Measurements from ENCODE around the gene TRIM34. TPM values are rescaled to one million over a fixed set of nuclear protein-coding genes. Genes with fewer than 3 reads are reported as not detected.
"Not testable (repeated sequence)": the region's sequence is repeated elsewhere in the genome, so short reads cannot be mapped to it uniquely, and the experiment has no call there.

TRIM34 gene
- 1 to 10 TPM; 2.9 to 7.4 (median 6.2) TPM for total RNA-seq

- TF ChIP-seq POLR2A (IDR thresholded peaks at IDR 0.05) (peak in 1 of 4 donors; percentile 38), CTCF (IDR thresholded peaks at IDR 0.05) (no peak)
- intact Hi-C loops (cut with DNase I) = no loop called here
These were observed at the start of gene TRIM34 for GRCh38 chr11:5624489-5625279. TSS of gene TRIM34 (plus strand) at chr11:5625001. CDS start at chr11:5632332, 7,331 bp downstream.

GRCh38 chr11:5575152-5575551 is 49.6 kb upstream of the TRIM34 start:
- no peaks in the 10 kb centered on the region for H3K4me1 ChIP-seq
- intact Hi-C loops (cut with DNase I) = no loop called here
- no peaks in the 10 kb centered on the region for H3K27me3 ChIP-seq
- TF ChIP-seq POLR2A (IDR thresholded peaks at IDR 0.05) (no peak), CTCF (IDR thresholded peaks at IDR 0.05) (no peak)
- H3K27ac ChIP-seq = no peak overlapping the region
- H3K36me3 ChIP-seq = no peaks in the 10 kb centered on the region
- WGBS, 2 donors = 57 to 75% methylated on average over 4 of the region's 4 CpGs
- H3K9me3 ChIP-seq = no peaks in the 10 kb centered on the region
- H3K4me3 ChIP-seq = no peak overlapping the region
- no peak for DNase-seq

More at GRCh38 chr11:5624489-5625279, at the start of gene TRIM34:
- Histone ChIP-seq H3K27ac (peak within 1 kb of the TSS; percentile 79 to 90 (median 86)), H3K4me3 (peak within 1 kb of the TSS; percentile 39 to 75 (median 55)), H3K4me1 (peaks cover 18 to 60% (median 21%) of the 10 kb centered on the region in 3 donors), H3K9me3 (no peaks in the 10 kb centered on the region), H3K27me3 (no peaks in the 10 kb centered on the region), H3K36me3 (no peaks in the 10 kb centered on the region)
- WGBS, 2 donors = 12 to 16% methylated on average over 7 of the region's 7 CpGs
- DNase-seq = no peak

GRCh38 chr11:5577101-5577500 is 47.7 kb upstream of the TRIM34 start:
- Histone ChIP-seq H3K27me3 (no peaks in the 10 kb centered on the region), H3K36me3 (no peaks in the 10 kb centered on the region), H3K4me3 (no peak overlapping the region), H3K4me1 (no peaks in the 10 kb centered on the region), H3K27ac (no peak overlapping the region), H3K9me3 (no peaks in the 10 kb centered on the region)
- no peak for TF ChIP-seq CTCF (IDR thresholded peaks at IDR 0.05)
- no peak for TF ChIP-seq POLR2A (IDR thresholded peaks at IDR 0.05)
- no peak for DNase-seq
- intact Hi-C loops (cut with DNase I) = no loop called here

- Histone ChIP-seq H3K27me3 (no peaks in the 10 kb centered on the region), H3K36me3 (no peaks in the 10 kb centered on the region), H3K4me3 (no peak within 1 kb of the TSS), H3K9me3 (no peaks in the 10 kb centered on the region), H3K27ac (no peak within 1 kb of the TSS), H3K4me1 (no peaks in the 10 kb centered on the region)
- intact Hi-C loops (cut with DNase I) = no loop called here
- DNase-seq = no peak
- WGBS, 2 donors = 91 to 94% methylated on average over 6 to 7 of the region's 8 CpGs
- TF ChIP-seq POLR2A (IDR thresholded peaks at IDR 0.05) = no peak
- TF ChIP-seq CTCF (IDR thresholded peaks at IDR 0.05) = no peak
These were observed 44.2 kb upstream of the TRIM34 start, which contains the start of gene OR52B6 for GRCh38 chr11:5580577-5580976. TSS of gene OR52B6 (plus strand) at chr11:5580877. CDS start at chr11:5580877, 0 bp downstream.

GRCh38 chr11:5581014-5581413 is 43.8 kb upstream of the TRIM34 start:
- H3K9me3 ChIP-seq = no peaks in the 10 kb centered on the region
- no peak for TF ChIP-seq CTCF (IDR thresholded peaks at IDR 0.05)
- no peak for TF ChIP-seq POLR2A (IDR thresholded peaks at IDR 0.05)
- no peaks in the 10 kb centered on the region for H3K27me3 ChIP-seq
- H3K4me3 ChIP-seq = no peak overlapping the region
- no peaks in the 10 kb centered on the region for H3K4me1 ChIP-seq
- no peaks in the 10 kb centered on the region for H3K36me3 ChIP-seq
- intact Hi-C loops (cut with DNase I) = no loop called here
- WGBS, 2 donors = 72 to 85% methylated on average over 4 of the region's 4 CpGs
- no peak for DNase-seq
- no peak overlapping the region for H3K27ac ChIP-seq

GRCh38 chr11:5584458-5584857 is 40.3 kb upstream of the TRIM34 start:
- H3K9me3 ChIP-seq; H3K27ac ChIP-seq; H3K4me1 ChIP-seq; DNase-seq; H3K27me3 ChIP-seq; intact Hi-C loops (cut with DNase I); H3K4me3 ChIP-seq; H3K36me3 ChIP-seq: not testable (repeated sequence)
- 71 to 82% methylated on average over 5 of the region's 5 CpGs for WGBS, 2 donors

GRCh38 chr11:5589906-5590305 is 34.9 kb upstream of the TRIM34 start:
- H3K27me3 ChIP-seq; H3K27ac ChIP-seq; H3K4me1 ChIP-seq; intact Hi-C loops (cut with DNase I); H3K9me3 ChIP-seq; DNase-seq; H3K4me3 ChIP-seq; H3K36me3 ChIP-seq: not testable (repeated sequence)
- WGBS, 2 donors = no CpG with 5 or more reads among the region's 31 CpGs

All from esophagus squamous epithelium (tissue), 5 donors.